GM10266 (cell line): Measurements from ENCODE around the gene PIAS3.

Source experiments
- DNase-seq: peaks from one replicate; pipeline ENCODE4 v3.0.0; 2012; ENCODE audit errors: extremely low spot score
- TF ChIP-seq, protein P1 (sequence below): IDR thresholded peaks from 2 replicates; pipeline ENCODE4 v1.5.1; 2012; ENCODE audit warnings: mild to moderate bottlenecking, low read depth; ENCODE audit not compliant: control insufficient read depth, insufficient read depth; ENCODE audit errors: missing control alignments

Gene PIAS3

DNA sequence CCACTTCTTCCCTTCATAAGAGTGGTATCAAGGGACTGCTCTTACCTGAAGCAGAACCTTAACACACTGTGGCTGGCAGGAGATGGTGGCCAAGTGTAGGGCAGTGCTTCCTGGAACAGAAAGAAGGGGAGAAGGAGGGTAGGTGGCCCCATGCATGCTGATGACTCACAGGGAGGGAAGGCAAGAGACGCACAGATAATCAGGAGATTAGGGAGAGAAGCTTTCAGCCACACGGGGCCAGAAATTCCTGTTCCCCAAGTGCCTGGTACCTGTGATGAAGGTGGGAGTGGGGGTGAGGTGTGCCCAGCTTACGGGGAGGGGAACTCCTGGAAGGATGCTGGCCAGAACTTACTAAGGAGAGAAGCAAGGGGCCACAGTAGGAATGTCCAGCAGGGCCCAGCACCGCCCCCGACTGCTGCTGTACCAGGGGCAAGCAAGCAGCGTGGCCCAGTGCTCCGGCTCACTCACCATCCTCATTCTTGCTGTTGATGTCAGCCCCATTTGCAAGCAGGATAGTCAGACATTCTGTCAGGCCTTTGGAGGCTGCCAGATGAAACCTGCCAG is 19.1 kb upstream of the PIAS3 start:
- no peak for DNase-seq
- TF ChIP-seq, protein P1, sequence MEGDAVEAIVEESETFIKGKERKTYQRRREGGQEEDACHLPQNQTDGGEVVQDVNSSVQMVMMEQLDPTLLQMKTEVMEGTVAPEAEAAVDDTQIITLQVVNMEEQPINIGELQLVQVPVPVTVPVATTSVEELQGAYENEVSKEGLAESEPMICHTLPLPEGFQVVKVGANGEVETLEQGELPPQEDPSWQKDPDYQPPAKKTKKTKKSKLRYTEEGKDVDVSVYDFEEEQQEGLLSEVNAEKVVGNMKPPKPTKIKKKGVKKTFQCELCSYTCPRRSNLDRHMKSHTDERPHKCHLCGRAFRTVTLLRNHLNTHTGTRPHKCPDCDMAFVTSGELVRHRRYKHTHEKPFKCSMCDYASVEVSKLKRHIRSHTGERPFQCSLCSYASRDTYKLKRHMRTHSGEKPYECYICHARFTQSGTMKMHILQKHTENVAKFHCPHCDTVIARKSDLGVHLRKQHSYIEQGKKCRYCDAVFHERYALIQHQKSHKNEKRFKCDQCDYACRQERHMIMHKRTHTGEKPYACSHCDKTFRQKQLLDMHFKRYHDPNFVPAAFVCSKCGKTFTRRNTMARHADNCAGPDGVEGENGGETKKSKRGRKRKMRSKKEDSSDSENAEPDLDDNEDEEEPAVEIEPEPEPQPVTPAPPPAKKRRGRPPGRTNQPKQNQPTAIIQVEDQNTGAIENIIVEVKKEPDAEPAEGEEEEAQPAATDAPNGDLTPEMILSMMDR, result no peak

DNA sequence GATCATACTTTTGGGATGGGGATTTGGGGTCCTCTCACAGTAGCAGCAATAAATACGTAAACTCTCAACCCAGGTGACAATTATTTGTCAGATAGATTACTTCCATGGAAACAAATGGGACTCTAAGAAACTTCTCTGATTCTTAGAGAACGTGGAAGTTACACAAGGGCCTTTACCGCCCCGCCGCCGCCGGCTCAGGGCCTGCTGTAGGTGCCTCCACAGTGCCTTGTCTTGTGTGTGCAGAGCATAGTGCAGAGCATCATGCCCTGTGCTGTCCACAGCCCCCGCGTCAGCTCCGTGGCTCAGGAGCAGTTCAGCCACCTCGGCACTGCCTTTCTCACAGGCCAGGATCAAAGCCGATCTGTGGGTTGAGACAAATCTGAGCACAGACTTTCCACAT is 15.8 kb upstream of the PIAS3 start:
- TF ChIP-seq, protein P1, result no peak
- DNase-seq, result no peak

DNA sequence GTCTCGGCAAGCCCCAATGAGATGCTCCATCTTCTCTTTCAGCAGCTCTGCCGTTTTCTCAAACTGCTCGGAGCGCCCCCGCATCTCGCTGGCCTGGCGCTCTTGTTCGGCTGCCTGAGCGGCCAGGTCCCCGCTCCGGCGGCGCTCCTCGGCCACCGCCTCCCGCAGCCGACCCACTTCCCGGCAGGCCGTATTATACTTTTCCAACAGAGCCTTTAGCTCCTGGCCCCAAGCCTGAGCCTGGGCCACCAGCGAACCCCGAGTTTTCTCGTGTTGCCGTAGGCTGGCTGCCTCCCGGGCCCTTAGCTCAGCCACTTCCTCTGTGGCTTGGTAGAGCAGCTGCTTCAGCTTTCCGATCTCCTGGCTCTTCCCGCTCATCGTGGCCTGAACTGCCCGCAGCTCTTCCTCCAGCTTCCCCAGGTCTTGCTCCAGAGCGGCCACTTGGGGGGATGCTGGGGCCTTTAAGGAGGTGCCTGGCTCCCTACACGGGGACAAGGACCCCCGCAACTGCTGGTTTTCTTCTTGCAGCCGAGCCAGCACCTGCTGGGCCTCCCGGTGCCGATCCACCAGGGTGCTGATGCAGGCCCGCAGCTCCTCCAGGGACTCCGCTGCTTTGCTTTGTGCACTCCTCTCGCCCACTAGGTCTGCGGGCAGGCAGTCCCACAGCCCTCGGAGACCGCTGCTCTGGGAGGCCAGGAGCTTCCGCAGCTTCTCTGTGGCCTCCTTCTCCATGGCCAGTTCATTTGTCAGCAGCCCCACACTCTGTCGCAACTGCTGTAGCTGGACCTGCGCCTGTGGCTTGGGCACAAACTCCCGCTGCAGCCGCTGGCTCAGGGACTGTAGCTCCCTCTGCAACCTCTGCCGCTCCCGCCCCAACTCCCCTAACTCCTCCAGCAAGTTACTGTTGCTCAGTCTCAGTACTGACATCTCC is 13.4 kb upstream of the PIAS3 start:
- peak; percentile 55 for DNase-seq
- TF ChIP-seq, protein P1, result no peak

DNA sequence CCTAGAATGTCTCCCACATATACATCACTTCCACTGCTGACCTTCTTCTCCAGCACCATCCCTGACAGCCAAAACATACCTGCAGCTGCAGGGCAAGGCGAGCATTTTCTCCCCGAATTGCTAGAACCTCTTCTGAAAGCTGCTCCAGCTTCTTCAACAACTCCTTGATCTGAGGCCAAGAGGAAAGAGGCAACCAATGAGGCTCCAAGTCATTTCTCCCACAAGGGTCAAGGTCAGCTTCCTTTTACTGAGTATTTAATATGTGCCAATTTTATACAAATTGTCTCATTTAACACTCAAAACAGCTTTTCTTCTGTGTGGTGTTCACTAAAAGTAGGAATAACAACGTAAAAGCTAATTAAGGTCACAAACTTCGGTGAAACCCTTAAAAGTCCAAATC is 9.4 kb upstream of the PIAS3 start:
- TF ChIP-seq, protein P1, result no peak
- DNase-seq, result no peak

DNA sequence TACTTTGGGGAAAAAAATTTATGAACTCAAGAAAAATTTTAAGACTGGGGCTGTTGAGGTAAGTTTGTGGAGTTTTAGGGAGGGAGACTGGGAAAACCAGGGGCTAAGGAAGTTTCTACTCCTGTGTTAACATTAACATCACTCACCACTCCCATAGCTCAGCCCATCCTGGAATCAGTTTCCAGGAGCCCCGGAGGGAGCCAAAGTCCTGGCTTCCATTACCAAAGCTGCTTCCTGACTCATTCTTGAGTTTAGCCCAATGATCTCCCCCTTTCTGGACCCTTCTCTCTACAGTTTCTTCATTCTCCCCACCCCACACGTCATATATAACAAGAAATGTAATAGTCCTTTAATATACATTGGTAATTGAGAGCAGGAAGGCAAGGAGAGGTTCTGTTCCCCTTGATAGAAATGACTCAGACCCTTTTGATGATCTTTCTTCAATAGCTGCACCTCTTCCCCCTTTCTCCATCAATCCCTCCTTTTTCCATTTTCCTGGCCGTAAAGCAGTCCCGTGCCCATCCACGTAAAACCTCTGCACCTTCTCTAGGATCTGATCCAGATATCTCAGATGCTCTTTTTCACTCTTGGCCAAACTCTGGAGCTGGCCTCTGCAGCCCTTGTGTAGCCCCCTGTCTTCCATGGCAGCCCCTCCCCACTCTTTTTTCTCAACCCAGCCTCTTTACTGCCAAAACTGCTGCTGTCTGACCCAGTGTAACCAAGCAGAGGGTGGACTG is 4.6 kb upstream of the PIAS3 start:
- DNase-seq, result no peak
- TF ChIP-seq, protein P1, result no peak

DNA sequence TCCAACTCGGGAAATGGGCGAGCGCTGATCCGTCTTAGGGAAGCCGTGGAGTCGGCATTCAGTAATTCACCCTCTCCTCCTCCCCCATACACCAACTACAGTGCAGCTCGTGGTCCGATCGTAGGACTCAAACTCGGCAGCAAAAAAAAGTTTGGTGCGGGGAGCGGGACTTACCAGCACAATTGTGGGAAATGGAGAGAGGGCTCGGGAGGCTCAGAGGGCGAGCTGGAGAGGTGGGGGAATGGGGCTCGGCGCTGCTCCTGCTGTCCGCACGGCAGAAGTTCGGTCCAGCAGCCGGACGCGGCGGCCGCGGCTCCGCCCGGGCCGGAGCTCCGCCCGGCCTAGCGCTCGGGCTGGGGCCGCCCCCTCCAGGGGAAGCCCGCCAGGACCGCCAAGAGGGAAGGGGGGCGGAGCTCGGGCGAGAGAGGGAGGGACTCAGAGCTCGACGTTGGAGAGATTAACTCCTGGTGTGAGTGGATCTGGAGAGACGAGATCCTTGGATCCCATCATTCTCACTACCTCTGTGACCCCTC is 676 bp upstream of the PIAS3 start:
- peak; percentile 92 for DNase-seq

More for the DNA sequence above, 676 bp upstream of the PIAS3 start:
- TF ChIP-seq, protein P1, result no peak
